Measurements from ENCODE around the gene ERH.
"Not testable (repeated sequence)": the region's sequence is repeated elsewhere in the genome, so short reads cannot be mapped to it uniquely, and the experiment has no call there.

ERH gene

DNA sequence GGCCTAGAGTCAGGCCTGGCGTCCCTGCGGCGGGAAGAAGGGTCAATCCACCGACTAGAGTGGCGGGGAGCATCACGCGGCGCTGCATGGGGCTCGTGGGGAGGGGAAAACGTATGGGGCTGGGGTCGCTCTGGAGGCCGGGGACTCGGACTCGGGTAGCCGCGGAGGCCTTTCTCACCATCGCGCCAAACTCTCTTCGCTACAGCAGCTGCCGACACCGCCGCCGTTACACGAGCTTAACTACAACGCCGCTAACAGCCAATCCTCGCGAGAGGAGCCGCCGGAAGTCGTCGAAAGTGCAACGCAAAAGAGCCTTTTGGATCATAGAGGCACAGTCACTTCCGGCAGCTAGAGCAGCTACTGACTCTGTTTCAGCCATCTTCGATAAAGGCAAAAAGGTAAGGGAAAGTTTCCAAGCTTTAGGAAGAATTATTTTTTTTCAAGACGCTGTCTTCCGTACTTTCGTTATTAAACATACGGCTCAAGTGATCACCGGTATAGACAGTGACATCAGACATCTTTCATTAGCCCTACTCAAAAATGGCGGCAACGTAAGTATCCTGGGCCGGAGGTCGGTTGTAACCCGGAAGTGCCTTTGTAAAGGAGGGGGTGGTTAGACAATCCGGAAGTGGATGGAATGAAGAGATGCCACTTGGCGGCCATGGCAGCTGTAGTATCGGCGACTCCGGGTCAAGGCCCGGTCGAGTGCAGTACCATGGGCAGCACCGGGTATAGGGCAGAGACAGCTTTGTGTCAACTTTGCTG lies at the start of gene ERH, which contains the start of gene SLC39A9:
Gene ERH, minus strand, starts transcription at position 247 of the 765 bp plus-strand sequence. Its CDS starts 66 bp downstream, at position 181.
Gene SLC39A9, plus strand, starts transcription at position 640 of the 765 bp plus-strand sequence. CDS start 678 bp downstream, outside the sequence.
- DNase-seq = peak; percentile 95

DNA sequence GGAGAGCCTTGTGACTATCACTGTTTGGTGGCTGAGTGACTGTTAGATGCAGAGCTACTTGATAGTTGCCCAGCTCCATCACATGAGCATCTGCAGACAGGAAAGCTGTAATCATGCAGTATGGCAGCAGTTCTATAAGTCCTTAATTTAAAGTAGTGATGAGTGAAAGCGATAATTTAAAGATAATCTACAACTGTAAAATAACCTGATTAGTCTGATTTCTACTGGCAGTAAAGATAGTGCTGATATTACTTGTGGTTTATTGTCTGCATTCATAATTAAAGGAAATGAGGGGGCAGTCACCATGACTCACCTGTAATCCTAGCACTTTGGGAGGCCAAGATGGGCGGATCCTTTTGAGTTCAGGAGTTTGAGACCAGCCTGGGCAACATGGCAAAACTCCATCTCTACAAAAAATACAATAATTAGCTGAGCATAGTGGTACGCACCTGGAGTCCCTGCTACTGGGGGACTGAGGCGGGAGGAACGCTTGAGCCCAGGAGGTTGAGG lies 45.3 kb upstream of the ERH start:
- no peak for DNase-seq

DNA sequence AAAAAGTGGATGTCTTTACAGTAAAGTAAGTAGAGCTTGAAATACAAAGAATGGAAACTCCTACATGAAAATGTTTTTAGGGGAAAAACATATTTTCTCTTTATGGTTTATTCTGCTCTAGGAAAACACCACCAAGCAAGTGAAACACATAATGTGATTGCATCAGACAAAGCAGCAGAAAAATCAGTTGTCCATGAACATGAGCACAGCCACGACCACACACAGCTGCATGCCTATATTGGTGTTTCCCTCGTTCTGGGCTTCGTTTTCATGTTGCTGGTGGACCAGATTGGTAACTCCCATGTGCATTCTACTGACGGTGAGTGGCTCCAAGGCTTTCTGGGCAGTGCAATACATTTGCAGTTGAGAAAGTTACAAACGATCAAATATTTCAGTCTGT lies 43.8 kb upstream of the ERH start:
- no peak for DNase-seq

DNA sequence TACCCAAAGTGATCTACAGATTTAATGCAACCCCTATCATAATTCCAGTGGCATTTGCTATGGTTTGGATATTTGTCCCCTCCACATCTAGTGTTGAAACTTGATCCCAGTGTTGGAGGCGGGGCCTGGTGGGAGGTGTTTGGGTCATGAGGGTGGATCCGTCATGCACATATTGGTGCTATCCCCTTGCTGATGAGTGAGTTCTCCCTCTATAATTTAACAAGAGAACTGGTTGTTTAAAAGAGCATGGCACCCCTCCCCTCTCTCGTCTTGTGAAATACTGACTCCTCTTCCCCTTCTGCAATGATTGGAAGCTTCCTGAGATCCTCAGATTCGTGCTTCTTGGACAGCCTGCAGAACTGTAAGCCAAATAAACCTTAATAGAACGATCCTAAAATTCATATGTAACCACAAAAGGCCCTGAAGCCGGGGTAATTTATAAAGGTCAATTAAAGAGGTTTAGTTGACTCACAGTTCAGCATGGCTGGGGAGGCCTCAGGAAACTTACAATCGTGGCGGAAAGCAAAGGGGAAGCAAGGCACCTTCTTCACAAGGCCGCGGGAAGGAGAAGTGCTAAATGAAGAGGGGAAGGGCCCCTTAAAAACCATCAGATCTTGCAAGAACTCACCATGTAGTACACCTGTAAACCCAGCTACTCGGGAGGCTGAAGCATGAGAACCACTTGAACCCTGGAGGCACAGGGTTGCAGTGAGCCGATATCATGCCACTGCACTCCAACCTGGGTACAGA lies 41.6 kb upstream of the ERH start:
- DNase-seq = no peak

DNA sequence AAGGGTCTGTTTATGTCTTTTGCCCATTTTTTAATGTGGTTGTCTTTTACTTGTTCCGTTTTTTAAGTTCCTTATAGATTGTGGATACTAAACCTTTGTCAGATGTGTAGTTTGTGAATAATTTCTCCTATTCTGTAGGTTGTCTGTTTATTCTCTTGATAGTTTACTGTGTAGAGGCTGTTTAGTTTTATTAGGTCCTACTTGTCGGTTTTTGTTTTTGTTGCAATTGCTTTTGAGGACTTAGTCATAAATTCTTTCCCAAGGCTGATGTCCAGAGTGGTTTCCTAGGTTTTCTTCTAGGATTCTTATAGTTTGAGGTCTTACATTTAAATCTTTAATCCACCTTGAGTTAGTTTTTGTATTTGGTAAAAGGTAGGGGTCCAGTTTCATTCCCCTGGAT lies 34.3 kb upstream of the ERH start:
- no peak for DNase-seq

- DNase-seq = no peak
These were observed 32.3 kb upstream of the ERH start for GRCh38 chr14:69430306-69430939.

DNA sequence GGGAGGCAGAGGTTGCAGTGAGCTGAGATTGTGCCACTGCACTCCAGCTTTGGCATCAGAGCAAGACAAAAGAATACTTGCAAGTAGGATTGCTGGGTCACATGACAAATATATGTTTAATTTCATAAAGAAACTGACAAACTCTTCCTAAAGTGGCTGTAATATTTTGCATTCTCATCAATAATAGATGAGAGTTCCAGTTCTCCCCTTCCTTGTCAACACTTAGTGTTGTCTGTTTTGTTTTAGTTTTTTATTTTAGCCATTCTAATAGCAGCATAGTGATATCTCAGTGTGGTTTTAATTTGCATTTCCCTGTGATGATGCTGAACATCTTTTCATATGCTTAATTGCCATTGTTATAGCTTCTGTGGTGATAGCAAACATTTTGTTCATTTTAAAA lies 31.5 kb upstream of the ERH start:
- DNase-seq = no peak

GRCh38 chr14:69428289-69428998 lies 30.3 kb upstream of the ERH start:
- DNase-seq = no peak

DNA sequence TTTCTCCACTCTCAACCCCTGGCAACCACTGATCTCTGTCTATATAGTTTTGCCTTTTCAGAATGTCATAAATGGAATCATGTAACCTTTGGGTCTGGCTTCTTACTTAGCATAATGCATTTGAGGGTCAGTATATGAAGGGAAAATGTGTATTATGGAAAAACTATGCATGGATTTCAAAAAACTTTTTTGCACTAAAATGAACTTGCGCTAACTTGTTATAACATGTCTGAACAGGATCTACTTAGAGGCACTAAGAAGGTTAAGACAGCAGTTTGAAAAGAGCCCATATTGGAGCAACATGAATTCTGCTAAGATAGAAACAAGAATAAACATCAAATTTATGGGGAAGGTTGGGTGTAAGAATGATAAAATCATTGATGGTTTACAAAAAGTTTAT lies 29.5 kb upstream of the ERH start:
- no peak for DNase-seq

- DNase-seq = no peak
These were observed 26.2 kb upstream of the ERH start for GRCh38 chr14:69424149-69424923.

- no peak for DNase-seq
These were observed 25.2 kb upstream of the ERH start for GRCh38 chr14:69423279-69423678.

- DNase-seq = not testable (repeated sequence)
These were observed 18.0 kb upstream of the ERH start for GRCh38 chr14:69416087-69416486.

GRCh38 chr14:69413483-69413882 lies 15.4 kb upstream of the ERH start:
- no peak for DNase-seq

DNA sequence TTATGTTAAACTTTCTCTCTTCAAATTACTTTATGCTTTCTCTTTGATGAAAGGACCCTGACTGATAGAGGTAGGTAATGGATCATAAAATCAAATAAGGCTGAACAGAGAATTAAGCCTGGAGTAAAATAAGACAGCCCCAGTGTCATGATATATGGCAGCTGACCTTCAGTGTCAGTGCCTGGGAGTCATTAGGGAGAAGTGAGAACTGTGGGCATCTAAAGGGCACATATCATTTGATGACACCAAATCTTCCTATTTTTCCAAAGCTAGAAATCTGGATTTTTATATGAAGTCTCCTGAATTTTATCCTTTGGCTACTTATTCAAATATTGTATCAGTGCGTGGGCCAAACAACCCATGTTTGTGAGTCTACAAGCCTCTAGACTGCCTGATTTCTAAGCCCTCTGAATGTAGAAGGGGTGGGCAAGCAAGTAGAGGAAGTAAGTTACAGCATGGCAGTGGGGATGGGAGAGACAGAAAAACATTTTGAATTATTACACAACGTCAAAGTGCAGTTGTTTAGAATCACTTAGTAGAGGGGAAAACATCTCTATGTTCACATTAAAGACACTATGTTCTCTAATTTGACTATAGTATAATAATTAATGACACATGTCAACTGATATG lies 10.3 kb upstream of the ERH start:
- DNase-seq = no peak

DNA sequence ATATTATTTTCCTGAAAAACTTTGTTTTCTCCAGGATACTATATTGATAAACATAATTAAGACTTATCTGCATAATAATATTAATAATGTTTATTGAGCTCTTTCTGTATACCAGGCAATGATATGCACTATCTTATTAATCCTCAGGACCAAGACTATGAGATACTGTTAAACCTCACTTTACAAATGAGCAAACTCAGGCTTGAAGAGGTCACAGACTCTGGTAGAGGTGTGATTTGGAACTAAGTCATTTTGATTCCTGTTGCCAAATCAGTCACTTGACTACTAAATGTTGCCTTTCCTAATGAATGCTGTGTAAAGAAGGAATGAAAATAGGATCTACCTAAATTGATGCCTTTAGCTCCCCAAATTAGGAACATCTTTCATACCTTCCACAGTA lies 7.7 kb upstream of the ERH start:
- no peak for DNase-seq

- DNase-seq = no peak
These were observed 6.8 kb upstream of the ERH start for GRCh38 chr14:69404883-69405282.

DNA sequence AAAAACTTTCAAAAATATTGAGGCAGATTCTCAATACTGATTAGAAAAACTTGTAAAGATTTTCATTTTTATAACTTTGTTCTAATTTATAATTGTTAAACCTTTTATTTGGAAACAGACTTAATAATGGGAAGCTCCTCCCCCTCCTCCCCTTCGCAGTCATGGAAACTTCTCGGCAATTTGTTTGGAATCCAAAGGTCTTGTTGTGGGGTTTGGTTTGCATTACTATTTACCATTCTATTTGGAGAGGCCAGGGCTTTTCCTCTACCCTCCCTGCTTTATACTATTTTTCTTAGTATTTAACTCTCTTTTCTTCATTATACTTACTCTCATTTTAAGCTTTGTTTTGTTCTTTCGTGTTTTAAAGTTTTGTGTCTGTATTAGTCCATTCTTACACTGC lies 6.4 kb upstream of the ERH start:
- DNase-seq = no peak

DNA sequence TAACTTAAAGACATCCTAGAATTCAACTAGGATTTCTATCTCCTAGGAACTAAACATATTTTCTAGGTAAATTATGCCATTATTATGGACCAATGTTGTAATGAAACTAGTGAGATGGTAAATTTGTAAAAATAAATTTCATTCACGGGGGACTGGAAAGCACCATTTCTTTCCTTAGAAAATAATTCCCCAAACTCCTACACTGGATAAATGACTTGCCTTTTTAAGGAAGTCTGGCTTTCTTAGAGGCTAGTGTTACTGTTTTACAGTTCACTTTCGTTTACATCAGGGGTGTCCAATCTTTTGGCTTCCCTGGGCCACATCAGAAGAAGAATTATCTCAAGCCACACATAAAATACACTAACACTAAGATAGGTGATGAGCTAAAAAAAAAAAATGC lies 3.7 kb upstream of the ERH start:
- no peak for DNase-seq

GRCh38 chr14:69400154-69400553 lies 2.1 kb upstream of the ERH start:
- DNase-seq = no peak

DNA sequence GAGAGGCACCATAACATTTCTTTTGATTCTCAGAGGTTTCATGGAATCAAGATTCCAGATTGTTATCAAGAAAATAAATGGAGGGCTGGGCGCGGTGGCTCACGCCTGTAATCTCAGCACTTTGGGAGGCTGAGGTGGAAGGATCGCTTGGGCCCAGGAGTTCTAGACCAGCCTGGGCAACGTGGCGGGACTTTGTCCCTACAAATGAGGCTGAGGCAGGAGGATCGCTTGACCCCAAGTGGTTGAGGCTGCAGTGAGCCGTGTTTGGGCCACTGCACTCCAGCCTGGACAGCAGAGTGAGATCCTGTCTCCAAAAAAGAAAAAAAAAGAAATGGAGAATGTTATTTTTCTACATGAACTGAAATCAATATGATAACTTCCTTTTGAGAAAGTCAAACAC lies 1.7 kb upstream of the ERH start:
- DNase-seq = no peak

- DNase-seq = no peak
These were observed 715 bp upstream of the ERH start for GRCh38 chr14:69398818-69399210.

DNA sequence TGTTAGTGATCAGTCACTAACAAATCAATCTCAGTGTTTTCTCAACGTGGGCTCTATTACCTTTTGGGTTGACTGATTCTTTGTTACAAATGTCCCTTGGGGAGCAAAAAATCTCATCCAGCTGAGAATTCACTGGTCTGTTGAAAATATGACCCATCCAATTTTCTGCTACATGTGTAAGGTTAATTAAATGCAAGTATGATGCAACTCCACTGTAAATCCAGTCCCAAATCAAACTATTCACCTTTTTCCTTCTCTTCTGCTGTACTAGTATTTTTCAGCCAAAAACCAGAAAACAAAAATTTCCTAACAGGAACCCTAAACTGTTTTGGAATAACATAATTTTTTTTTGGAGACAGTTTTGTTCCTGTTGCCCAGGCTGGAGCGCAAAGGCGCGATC lies 2.2 kb downstream of the ERH start:
- DNase-seq = no peak
